ENCODE data around the gene MAN1C1.

The MAN1C1 gene

GRCh38 chr1:25647106-25647505, 30.5 kb downstream of the MAN1C1 start:
- DNase-seq (ENCODE audit: low read depth, low spot score) = no peak
- Histone ChIP-seq H3K27me3 (ENCODE audit: control insufficient read depth, insufficient read depth, low read length) (no peaks in the 10 kb centered on the region), H3K4me1 (ENCODE audit: control insufficient read depth, insufficient read depth, low read length) (no peaks in the 10 kb centered on the region), H3K27ac (ENCODE audit: low read length) (no peak overlapping the region), H3K36me3 (ENCODE audit: control insufficient read depth, insufficient read depth, low read length) (no peaks in the 10 kb centered on the region), H3K4me3 (ENCODE audit: low read length) (no peak overlapping the region), H3K9me3 (ENCODE audit: control insufficient read depth, insufficient read depth, low read length) (no peaks in the 10 kb centered on the region)
- no CpG with 5 or more reads among the region's 4 CpGs for WGBS (ENCODE audit: insufficient coverage, insufficient read length)

- no peak for DNase-seq (ENCODE audit: low read depth, low spot score)
- Histone ChIP-seq H3K27me3 (ENCODE audit: control insufficient read depth, insufficient read depth, low read length) (no peaks in the 10 kb centered on the region), H3K27ac (ENCODE audit: low read length) (no peak overlapping the region), H3K4me1 (ENCODE audit: control insufficient read depth, insufficient read depth, low read length) (no peaks in the 10 kb centered on the region), H3K9me3 (ENCODE audit: control insufficient read depth, insufficient read depth, low read length) (no peaks in the 10 kb centered on the region), H3K4me3 (ENCODE audit: low read length) (no peak overlapping the region), H3K36me3 (ENCODE audit: control insufficient read depth, insufficient read depth, low read length) (no peaks in the 10 kb centered on the region)
- WGBS (ENCODE audit: insufficient coverage, insufficient read length) = no CpG with 5 or more reads among the region's 5 CpGs
These were observed 31.3 kb downstream of the MAN1C1 start for GRCh38 chr1:25647863-25648262.

GRCh38 chr1:25648681-25649440, 32.3 kb downstream of the MAN1C1 start:
- no peak for DNase-seq (ENCODE audit: low read depth, low spot score)

DNA sequence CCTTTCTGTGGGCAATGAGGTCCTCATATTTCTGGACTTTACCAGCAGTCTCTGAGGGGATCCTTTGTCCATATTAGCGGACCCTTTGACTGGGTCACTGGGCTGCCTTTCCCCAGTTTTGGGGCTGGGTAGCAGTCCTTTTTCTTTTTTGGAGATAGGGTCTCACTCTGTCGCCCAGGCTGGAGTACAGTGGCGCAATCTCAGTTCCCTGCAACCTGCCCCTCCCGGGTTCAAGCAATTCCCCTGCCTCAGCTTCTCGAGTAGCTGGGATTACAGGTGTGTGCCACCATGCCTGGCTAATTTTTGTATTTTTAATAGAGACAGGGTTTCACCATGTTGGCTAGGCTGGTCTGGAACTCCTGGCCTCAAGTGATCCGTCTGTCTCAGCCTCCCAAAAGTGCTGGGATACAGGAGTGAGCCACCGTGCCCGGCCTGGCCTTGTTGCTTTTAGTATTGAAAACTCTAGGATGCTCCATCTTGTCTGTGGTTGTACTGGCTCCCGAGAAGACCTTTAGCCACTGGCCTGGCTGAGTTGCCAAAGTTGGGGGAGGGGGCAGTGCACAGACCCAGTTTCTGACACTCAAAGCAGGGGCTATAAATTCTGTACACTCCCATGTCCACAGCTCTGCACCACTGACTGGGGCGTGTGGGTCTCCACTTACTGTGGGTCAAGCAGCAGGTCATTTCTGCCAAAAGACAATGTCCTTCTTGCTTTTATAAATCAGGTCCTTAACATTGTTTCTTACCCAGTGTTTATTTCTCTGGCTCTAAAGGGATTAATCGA, 33.1 kb downstream of the MAN1C1 start:
- DNase-seq (ENCODE audit: low read depth, low spot score) = no peak
- H3K27me3 ChIP-seq (ENCODE audit: control insufficient read depth, insufficient read depth, low read length) = no peaks in the 10 kb centered on the region
- no peaks in the 10 kb centered on the region for H3K36me3 ChIP-seq (ENCODE audit: control insufficient read depth, insufficient read depth, low read length)
- H3K4me3 ChIP-seq (ENCODE audit: low read length) = no peak overlapping the region
- H3K9me3 ChIP-seq (ENCODE audit: control insufficient read depth, insufficient read depth, low read length) = no peaks in the 10 kb centered on the region
- H3K4me1 ChIP-seq (ENCODE audit: control insufficient read depth, insufficient read depth, low read length) = no peaks in the 10 kb centered on the region
- H3K27ac ChIP-seq (ENCODE audit: low read length) = no peak overlapping the region
- no CpG with 5 or more reads among the region's 11 CpGs for WGBS (ENCODE audit: insufficient coverage, insufficient read length)

More at GRCh38 chr1:25648681-25649440, 32.3 kb downstream of the MAN1C1 start:
- H3K36me3 ChIP-seq (ENCODE audit: control insufficient read depth, insufficient read depth, low read length) = no peaks in the 10 kb centered on the region
- H3K4me3 ChIP-seq (ENCODE audit: low read length) = no peak overlapping the region
- H3K4me1 ChIP-seq (ENCODE audit: control insufficient read depth, insufficient read depth, low read length) = no peaks in the 10 kb centered on the region
- H3K9me3 ChIP-seq (ENCODE audit: control insufficient read depth, insufficient read depth, low read length) = no peaks in the 10 kb centered on the region
- no peak overlapping the region for H3K27ac ChIP-seq (ENCODE audit: low read length)
- no CpG with 5 or more reads among the region's 6 CpGs for WGBS (ENCODE audit: insufficient coverage, insufficient read length)
- H3K27me3 ChIP-seq (ENCODE audit: control insufficient read depth, insufficient read depth, low read length) = no peaks in the 10 kb centered on the region

- no peaks in the 10 kb centered on the region for H3K36me3 ChIP-seq (ENCODE audit: control insufficient read depth, insufficient read depth, low read length)
- H3K27me3 ChIP-seq (ENCODE audit: control insufficient read depth, insufficient read depth, low read length) = no peaks in the 10 kb centered on the region
- no peak overlapping the region for H3K27ac ChIP-seq (ENCODE audit: low read length)
- DNase-seq (ENCODE audit: low read depth, low spot score) = no peak
- H3K4me3 ChIP-seq (ENCODE audit: low read length) = no peak overlapping the region
- H3K4me1 ChIP-seq (ENCODE audit: control insufficient read depth, insufficient read depth, low read length) = no peaks in the 10 kb centered on the region
- WGBS (ENCODE audit: insufficient coverage, insufficient read length) = no CpG with 5 or more reads among the region's 5 CpGs
- H3K9me3 ChIP-seq (ENCODE audit: control insufficient read depth, insufficient read depth, low read length) = no peaks in the 10 kb centered on the region
These were observed 33.6 kb downstream of the MAN1C1 start for GRCh38 chr1:25650289-25650576.

- Histone ChIP-seq H3K9me3 (ENCODE audit: control insufficient read depth, insufficient read depth, low read length) (no peaks in the 10 kb centered on the region), H3K4me3 (ENCODE audit: low read length) (no peak overlapping the region), H3K27me3 (ENCODE audit: control insufficient read depth, insufficient read depth, low read length) (no peaks in the 10 kb centered on the region), H3K27ac (ENCODE audit: low read length) (no peak overlapping the region), H3K4me1 (ENCODE audit: control insufficient read depth, insufficient read depth, low read length) (no peaks in the 10 kb centered on the region), H3K36me3 (ENCODE audit: control insufficient read depth, insufficient read depth, low read length) (no peaks in the 10 kb centered on the region)
- no CpG with 5 or more reads among the region's 8 CpGs for WGBS (ENCODE audit: insufficient coverage, insufficient read length)
- no peak for DNase-seq (ENCODE audit: low read depth, low spot score)
These were observed 34.5 kb downstream of the MAN1C1 start for GRCh38 chr1:25651036-25651640.

DNA sequence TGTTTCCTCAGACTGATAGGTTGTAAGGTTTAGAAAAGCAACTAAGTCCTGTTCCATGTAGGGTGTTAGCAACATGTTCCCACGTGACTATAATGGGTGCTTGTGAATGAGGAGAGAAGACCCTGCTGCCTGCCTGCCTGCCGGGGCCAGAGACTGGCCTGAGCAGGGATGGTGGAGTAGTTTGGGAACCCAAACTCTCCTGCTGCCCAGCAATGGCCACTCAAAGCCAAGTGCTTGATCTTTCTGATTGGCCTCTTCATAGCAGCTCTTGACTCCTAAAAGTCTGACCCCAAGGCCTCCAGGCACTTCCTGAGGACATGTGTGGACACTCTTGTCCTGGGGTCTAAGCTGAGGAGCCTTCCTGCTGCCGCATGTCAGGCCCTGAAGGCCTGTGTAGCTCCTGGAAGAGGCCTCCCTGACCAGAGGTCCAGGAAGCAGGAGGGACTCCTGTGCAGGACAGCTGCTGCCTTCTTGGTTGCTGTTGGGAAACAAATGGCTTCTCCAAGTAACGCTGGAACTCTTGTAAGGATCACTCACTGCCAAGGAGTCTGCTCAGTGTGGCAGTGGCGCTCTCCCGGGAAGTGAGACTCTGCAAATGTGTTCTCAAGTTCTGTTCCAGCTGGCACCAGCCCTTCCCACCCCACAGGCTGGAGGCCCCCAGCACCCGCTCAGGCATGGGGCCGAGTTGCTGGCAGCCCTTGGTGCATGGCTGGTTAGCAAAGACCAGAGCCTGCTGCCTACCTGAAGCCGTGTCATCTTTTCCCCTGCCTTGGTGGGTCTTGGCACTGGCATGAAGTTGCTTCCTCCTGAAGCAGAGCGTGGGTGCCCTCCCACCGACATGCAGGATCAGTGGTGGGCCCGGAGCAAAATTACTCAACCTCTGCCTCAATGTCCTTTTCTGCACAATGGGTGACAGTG, 35.5 kb downstream of the MAN1C1 start:
- no peaks in the 10 kb centered on the region for H3K9me3 ChIP-seq (ENCODE audit: control insufficient read depth, insufficient read depth, low read length)
- H3K27me3 ChIP-seq (ENCODE audit: control insufficient read depth, insufficient read depth, low read length) = no peaks in the 10 kb centered on the region
- no peaks in the 10 kb centered on the region for H3K4me1 ChIP-seq (ENCODE audit: control insufficient read depth, insufficient read depth, low read length)
- DNase-seq (ENCODE audit: low read depth, low spot score) = no peak
- H3K4me3 ChIP-seq (ENCODE audit: low read length) = no peak overlapping the region
- WGBS (ENCODE audit: insufficient coverage, insufficient read length) = no CpG with 5 or more reads among the region's 12 CpGs
- no peak overlapping the region for H3K27ac ChIP-seq (ENCODE audit: low read length)
- no peaks in the 10 kb centered on the region for H3K36me3 ChIP-seq (ENCODE audit: control insufficient read depth, insufficient read depth, low read length)

GRCh38 chr1:25653558-25653957, 37.0 kb downstream of the MAN1C1 start:
- Histone ChIP-seq H3K9me3 (ENCODE audit: control insufficient read depth, insufficient read depth, low read length) (no peaks in the 10 kb centered on the region), H3K27ac (ENCODE audit: low read length) (no peak overlapping the region), H3K4me1 (ENCODE audit: control insufficient read depth, insufficient read depth, low read length) (no peaks in the 10 kb centered on the region), H3K36me3 (ENCODE audit: control insufficient read depth, insufficient read depth, low read length) (no peaks in the 10 kb centered on the region), H3K4me3 (ENCODE audit: low read length) (no peak overlapping the region), H3K27me3 (ENCODE audit: control insufficient read depth, insufficient read depth, low read length) (no peaks in the 10 kb centered on the region)
- WGBS (ENCODE audit: insufficient coverage, insufficient read length) = no CpG with 5 or more reads among the region's 10 CpGs
- no peak for DNase-seq (ENCODE audit: low read depth, low spot score)

- Histone ChIP-seq H3K9me3 (ENCODE audit: control insufficient read depth, insufficient read depth, low read length) (no peaks in the 10 kb centered on the region), H3K4me1 (ENCODE audit: control insufficient read depth, insufficient read depth, low read length) (no peaks in the 10 kb centered on the region), H3K27me3 (ENCODE audit: control insufficient read depth, insufficient read depth, low read length) (no peaks in the 10 kb centered on the region), H3K36me3 (ENCODE audit: control insufficient read depth, insufficient read depth, low read length) (no peaks in the 10 kb centered on the region), H3K4me3 (ENCODE audit: low read length) (no peak overlapping the region), H3K27ac (ENCODE audit: low read length) (no peak overlapping the region)
- no CpG with 5 or more reads among the region's 6 CpGs for WGBS (ENCODE audit: insufficient coverage, insufficient read length)
- no peak for DNase-seq (ENCODE audit: low read depth, low spot score)
These were observed 37.6 kb downstream of the MAN1C1 start for GRCh38 chr1:25654109-25654660.
